ENCODE data around the gene ELF5. TPM values are rescaled to one million over a fixed set of nuclear protein-coding genes. Genes with fewer than 3 reads are reported as not detected.

Gene ELF5
- total and polyA plus RNA-seq, 2 of the 13 experiments (the other 11 are each of a cell fraction or from before 2014, with no cell fraction given), result 0.51 to 2.6 TPM

DNA sequence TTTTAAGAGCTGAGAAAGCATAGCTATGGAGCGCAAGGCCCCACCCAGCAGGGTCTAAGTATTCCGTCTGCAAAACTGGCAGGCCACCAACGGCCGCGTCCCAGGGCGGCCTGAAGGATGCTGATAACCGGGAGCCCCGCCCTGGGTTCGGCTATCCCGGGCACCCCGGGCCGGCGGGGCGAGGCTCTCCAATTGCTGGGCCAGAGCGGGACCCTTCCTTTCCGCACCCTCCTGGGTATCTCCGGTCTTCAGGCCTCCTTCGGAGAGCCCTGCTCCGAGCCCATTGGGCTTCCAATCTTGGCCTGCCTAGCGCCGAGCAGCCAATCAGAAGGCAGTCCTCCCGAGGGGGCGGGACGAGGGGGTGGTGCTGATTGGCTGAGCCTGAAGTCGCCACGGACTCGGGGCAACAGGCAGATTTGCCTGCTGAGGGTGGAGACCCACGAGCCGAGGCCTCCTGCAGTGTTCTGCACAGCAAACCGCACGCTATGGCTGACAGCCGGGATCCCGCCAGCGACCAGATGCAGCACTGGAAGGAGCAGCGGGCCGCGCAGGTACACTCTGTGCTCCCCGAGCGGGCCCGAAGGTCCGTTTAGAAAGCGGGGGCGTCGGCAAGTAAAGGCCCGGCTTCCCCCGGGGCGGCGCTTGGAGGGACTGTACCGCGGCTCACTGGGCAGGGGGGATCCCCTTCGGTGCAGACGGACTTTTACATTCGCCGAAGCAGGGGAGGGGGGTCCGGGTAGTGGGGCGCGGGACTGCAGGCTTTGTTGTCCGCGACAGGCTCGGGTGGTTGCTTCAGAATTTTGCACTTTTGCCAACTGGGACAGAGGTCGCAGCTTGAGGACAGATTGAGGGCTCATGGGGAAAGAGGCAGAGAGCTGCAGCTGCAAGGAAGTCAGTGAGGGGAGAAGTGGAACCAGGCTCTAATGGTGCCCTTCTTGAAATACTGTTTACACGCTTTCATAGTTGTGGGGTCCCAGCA is 74.8 kb downstream of the ELF5 start, which contains the start of gene CAT (continued):
- TF ChIP-seq FOXC1 (CRISPR knock-in tag; IDR thresholded peaks at IDR 0.05; ENCODE audit: borderline replicate concordance) (peak; percentile 31; the same call in 1 of the 2 replicates), ZNF441 (CRISPR knock-in tag; IDR thresholded peaks at IDR 0.05; ENCODE audit: borderline replicate concordance) (no peak), TSC22D2 (CRISPR knock-in tag; IDR thresholded peaks at IDR 0.05; ENCODE audit: borderline replicate concordance) (no peak), EEA1 (CRISPR knock-in tag; IDR thresholded peaks at IDR 0.05; ENCODE audit: borderline replicate concordance) (peak; percentile 78; the same call in 1 of the 2 replicates), ZNF839 (CRISPR knock-in tag; IDR thresholded peaks at IDR 0.05; ENCODE audit: borderline replicate concordance) (0 out of 2 replicates have a peak, but pooled peaks have one; percentile 19), GMEB2 (CRISPR knock-in tag; IDR thresholded peaks at IDR 0.05; ENCODE audit: low read depth) (no peak), ZFP36L1 (CRISPR knock-in tag; IDR thresholded peaks at IDR 0.05) (0 out of 2 replicates have a peak, but pooled peaks have one; percentile 14), ZC3H4 (CRISPR knock-in tag; IDR thresholded peaks at IDR 0.05; ENCODE audit: borderline replicate concordance) (no peak), ZNF224 (CRISPR knock-in tag; IDR thresholded peaks at IDR 0.05) (no peak), SKI (IDR thresholded peaks at IDR 0.05; ENCODE audit: partially characterized antibody) (peak; percentile 31), TBX2 (CRISPR knock-in tag; IDR thresholded peaks at IDR 0.05; ENCODE audit: borderline replicate concordance) (peak; percentile 89), SOX13 (IDR thresholded peaks at IDR 0.05) (no peak), SOX13 (CRISPR knock-in tag; conservative IDR thresholded peaks at IDR 0.05 in 1 of 2, IDR thresholded peaks at IDR 0.05 in 1 of 2) (no peak; a peak in 2 of 4 replicates), GABPB1 (CRISPR knock-in tag; IDR thresholded peaks at IDR 0.05) (peak; percentile 70; the same call in 1 of the 2 replicates), ZBTB44 (CRISPR knock-in tag; IDR thresholded peaks at IDR 0.05) (no peak), HNF4G (IDR thresholded peaks at IDR 0.05; ENCODE audit: borderline replicate concordance, low read depth, low read length) (no peak), HNF4G (CRISPR knock-in tag; IDR thresholded peaks at IDR 0.05; ENCODE audit: borderline replicate concordance, low read depth) (no peak)
- TF ChIP-seq, protein P1, sequence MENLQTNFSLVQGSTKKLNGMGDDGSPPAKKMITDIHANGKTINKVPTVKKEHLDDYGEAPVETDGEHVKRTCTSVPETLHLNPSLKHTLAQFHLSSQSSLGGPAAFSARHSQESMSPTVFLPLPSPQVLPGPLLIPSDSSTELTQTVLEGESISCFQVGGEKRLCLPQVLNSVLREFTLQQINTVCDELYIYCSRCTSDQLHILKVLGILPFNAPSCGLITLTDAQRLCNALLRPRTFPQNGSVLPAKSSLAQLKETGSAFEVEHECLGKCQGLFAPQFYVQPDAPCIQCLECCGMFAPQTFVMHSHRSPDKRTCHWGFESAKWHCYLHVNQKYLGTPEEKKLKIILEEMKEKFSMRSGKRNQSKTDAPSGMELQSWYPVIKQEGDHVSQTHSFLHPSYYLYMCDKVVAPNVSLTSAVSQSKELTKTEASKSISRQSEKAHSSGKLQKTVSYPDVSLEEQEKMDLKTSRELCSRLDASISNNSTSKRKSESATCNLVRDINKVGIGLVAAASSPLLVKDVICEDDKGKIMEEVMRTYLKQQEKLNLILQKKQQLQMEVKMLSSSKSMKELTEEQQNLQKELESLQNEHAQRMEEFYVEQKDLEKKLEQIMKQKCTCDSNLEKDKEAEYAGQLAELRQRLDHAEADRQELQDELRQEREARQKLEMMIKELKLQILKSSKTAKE (CRISPR knock-in tag; IDR thresholded peaks at IDR 0.05; ENCODE audit: borderline replicate concordance), result peak; percentile 53; the same call in 1 of the 2 replicates
- TF ChIP-seq, protein P2, sequence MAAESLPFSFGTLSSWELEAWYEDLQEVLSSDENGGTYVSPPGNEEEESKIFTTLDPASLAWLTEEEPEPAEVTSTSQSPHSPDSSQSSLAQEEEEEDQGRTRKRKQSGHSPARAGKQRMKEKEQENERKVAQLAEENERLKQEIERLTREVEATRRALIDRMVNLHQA (CRISPR knock-in tag; IDR thresholded peaks at IDR 0.05), result no peak
- TF ChIP-seq, protein P3, sequence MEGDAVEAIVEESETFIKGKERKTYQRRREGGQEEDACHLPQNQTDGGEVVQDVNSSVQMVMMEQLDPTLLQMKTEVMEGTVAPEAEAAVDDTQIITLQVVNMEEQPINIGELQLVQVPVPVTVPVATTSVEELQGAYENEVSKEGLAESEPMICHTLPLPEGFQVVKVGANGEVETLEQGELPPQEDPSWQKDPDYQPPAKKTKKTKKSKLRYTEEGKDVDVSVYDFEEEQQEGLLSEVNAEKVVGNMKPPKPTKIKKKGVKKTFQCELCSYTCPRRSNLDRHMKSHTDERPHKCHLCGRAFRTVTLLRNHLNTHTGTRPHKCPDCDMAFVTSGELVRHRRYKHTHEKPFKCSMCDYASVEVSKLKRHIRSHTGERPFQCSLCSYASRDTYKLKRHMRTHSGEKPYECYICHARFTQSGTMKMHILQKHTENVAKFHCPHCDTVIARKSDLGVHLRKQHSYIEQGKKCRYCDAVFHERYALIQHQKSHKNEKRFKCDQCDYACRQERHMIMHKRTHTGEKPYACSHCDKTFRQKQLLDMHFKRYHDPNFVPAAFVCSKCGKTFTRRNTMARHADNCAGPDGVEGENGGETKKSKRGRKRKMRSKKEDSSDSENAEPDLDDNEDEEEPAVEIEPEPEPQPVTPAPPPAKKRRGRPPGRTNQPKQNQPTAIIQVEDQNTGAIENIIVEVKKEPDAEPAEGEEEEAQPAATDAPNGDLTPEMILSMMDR (CRISPR knock-in tag; IDR thresholded peaks at IDR 0.05), result 0 out of 2 replicates have a peak, but pooled peaks have one; percentile 9

Measured in HepG2 (cell line).